ENCODE measurements around the gene ZFP92.
"Not testable (repeated sequence)": the region's sequence is repeated elsewhere in the genome, so short reads cannot be mapped to it uniquely, and the experiment has no call there.

ZFP92 gene

DNA sequence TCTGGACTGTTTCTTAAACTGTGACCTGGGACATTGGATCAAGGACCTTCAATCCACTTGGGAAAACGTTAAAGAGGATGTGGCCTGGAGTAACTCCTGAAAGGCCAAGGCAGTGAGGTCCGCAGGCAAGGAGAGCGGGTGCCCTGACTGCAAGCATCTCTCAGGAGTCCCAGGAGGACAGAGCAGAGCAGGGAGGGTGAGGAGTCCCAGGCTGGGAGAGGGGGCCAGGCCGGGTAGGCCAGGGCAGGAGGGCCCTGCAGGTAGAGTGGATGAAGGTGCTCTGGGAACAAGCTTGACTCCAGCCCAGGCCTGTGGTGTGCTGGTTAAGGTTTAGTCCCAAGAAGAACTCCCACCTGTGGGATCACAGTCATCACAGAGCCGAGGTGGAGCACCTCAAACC lies 23.9 kb upstream of the ZFP92 start:
- no peak for DNase-seq (ENCODE audit: low read depth, low spot score)

DNA sequence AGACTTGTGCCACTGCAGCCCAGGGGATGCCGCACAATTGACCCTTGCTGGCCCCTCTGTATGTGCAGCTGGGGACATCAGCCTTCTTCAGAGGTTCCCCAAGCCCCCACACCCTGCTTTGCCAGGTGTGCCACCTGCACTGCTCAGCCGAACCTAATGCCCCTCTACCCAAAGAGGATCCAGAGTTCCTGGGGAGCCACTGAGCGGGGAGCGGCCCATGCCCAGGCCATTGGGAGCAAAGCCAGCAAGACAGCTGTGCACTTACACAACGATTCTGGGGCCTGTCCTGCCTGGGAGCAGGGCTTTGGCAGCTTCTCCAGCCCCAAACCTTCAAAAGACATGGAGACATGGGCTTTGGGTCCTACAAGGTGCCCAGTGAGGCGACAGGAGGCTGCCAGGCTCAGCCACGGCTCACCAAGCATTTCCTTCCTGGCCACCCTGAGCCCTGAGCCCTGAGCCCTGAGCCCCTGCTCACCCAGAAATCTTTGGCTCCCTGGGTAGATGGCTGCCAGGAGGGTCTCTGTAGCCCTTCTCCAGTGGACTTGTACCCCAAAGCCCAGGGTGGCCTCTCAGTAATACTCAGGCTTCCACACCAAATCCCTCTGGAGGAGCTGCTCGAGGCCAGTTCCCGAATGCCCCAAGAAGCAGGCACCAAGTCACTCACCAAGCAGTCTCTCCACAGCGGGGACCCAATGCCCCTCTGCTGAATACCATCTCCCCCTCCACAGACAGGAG lies 23.1 kb upstream of the ZFP92 start:
- DNase-seq (ENCODE audit: low read depth, low spot score) = no peak

- DNase-seq (ENCODE audit: low read depth, low spot score) = no peak
These were observed 22.4 kb upstream of the ZFP92 start for GRCh38 chrX:153388722-153389459.

- not testable (repeated sequence) for DNase-seq (ENCODE audit: low read depth, low spot score)
These were observed 21.9 kb upstream of the ZFP92 start for GRCh38 chrX:153389460-153389768.

- no peak for DNase-seq (ENCODE audit: low read depth, low spot score)
These were observed 18.5 kb upstream of the ZFP92 start for GRCh38 chrX:153392642-153393321.

GRCh38 chrX:153394612-153395011 lies 16.7 kb upstream of the ZFP92 start:
- DNase-seq (ENCODE audit: low read depth, low spot score) = no peak

- DNase-seq (ENCODE audit: low read depth, low spot score) = no peak
These were observed 15.5 kb upstream of the ZFP92 start for GRCh38 chrX:153395613-153396319.

- no peak for DNase-seq (ENCODE audit: low read depth, low spot score)
These were observed 14.7 kb upstream of the ZFP92 start for GRCh38 chrX:153396320-153397195.

GRCh38 chrX:153397256-153397960 lies 13.9 kb upstream of the ZFP92 start:
- no peak for DNase-seq (ENCODE audit: low read depth, low spot score)

- DNase-seq (ENCODE audit: low read depth, low spot score) = no peak
These were observed 12.9 kb upstream of the ZFP92 start for GRCh38 chrX:153398275-153398960.

GRCh38 chrX:153400146-153401132 lies 10.8 kb upstream of the ZFP92 start:
- DNase-seq (ENCODE audit: low read depth, low spot score) = no peak

GRCh38 chrX:153401133-153401764 lies 10.0 kb upstream of the ZFP92 start, which contains the start of gene PNMA6E:
Gene PNMA6E (minus strand): TSS chrX:153401350. CDS start chrX:153398849, 2,501 bp downstream.
- DNase-seq (ENCODE audit: low read depth, low spot score) = no peak

GRCh38 chrX:153404333-153404732 lies 6.9 kb upstream of the ZFP92 start:
- not testable (repeated sequence) for DNase-seq (ENCODE audit: low read depth, low spot score)

DNA sequence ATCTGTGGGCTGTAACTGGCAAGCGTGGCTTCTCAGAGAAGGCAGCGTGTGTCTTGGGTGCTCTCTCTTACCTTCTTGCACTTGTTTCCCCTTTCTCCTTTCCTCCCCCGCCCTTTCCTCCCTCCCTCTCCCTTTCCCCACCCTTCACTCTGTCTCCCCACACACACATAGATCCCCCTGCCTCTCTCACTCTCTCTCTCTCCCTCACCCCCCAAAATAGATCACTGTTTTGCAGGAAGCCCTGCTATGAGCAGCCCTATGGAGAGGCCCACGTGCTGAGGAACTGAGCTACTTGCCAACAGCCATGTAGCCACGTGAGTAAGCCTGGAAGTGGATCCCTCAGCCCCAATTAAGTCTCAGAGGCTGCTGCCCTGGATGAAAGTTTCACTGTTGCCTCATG lies 5.8 kb upstream of the ZFP92 start:
- DNase-seq (ENCODE audit: low read depth, low spot score) = no peak

- DNase-seq (ENCODE audit: low read depth, low spot score) = no peak
These were observed 5.3 kb upstream of the ZFP92 start for GRCh38 chrX:153406011-153406410.

DNA sequence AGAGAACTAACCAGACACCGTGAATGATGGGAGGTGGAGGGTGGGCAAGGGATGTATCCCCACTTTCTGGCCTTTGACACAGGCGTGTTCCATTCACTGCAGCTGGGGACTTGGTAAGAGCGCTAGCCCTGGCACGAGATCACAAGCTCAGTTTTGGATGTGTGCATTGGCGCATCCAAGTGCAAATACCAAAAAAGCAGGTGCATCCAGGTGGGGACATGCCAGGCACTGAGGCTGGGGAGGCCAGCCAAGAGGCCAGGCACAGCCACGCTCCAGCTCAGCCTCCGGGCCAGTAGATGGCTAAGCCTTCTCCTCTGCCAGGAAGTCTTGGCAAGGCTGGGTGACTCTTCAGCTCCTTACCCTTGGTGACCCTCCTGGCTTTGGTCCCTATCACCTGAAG lies 4.4 kb upstream of the ZFP92 start:
- no peak for DNase-seq (ENCODE audit: low read depth, low spot score)

DNA sequence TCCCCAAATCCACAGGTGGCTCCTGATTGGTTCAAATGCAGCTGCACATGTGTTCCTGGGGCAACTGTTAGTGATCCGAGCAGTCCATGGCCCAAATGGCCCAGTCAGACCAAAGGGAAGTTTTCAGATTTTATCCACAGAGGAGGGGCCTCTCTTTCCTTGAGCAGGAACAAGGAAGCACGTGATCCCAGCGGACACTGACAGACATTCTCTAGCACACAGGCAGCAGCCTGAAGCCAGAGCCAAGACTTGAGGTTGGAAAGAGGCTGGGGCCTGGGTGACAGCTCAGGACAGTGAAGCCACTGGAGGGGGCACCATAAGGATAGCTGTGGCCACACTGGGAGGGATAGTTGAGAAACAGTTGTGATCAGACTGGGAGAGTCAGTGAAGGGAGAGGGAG lies 3.5 kb upstream of the ZFP92 start:
- no peak for DNase-seq (ENCODE audit: low read depth, low spot score)

DNA sequence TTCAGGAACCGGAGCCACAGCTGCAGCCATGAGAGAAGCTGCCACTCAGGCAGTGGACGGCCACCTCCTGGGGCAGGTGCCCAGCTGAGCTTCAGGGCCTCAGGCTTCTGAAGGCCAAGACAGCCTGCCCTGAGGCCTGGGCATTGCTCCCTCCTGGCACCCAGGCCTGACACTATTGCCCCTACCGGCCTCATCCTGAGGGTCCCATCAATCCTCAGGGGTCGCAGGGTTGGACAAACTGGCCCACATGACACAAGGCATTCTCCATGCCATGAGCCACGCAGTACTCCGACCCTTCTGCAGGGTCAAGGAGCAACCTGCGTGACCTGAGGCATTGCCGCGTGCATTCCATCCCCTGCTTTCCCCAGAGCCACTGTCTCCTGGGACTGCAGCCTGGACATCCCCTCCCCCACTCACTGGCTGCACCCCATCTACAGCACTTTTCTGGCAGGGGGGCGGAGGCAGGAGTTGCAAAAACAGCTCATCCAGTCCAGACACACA lies 3.0 kb upstream of the ZFP92 start:
- DNase-seq (ENCODE audit: low read depth, low spot score) = no peak

Measured in smooth muscle cell of the brain vasculature (primary cell).